ENCODE results near the gene PPP1R10. TPM values are rescaled to one million over a fixed set of nuclear protein-coding genes. Genes with fewer than 3 reads are reported as not detected.
A peak's percentile ranks its signal among the peaks of the same experiment; 100 is the strongest.

Gene PPP1R10
- total and polyA plus RNA-seq, 2 of the 13 experiments (the other 11 are each of a cell fraction or from before 2014, with no cell fraction given): 26.3 to 38.4 TPM

DNA sequence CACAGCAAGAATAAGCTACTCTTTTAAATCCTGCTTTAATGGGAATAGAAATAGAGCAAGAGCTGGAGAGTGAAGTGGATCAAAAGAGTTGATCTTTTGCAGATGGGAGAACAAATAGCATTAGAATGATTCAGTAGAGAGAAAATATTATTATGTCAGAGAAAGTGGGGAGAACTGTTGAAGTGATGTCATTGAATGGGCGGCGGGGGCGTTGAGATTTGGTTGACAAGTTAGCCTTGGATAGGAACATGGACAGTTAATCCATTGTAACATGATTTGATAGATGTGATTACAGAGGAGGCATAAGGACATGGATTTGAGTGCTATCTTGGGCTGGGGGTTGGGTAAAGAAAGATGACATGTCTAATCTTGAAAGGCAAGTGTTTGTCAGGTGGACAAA lies 18.8 kb upstream of the PPP1R10 start:
- no peak overlapping the region for H2AFZ ChIP-seq (ENCODE audit: low read length)
- no peak overlapping the region for H3K9ac ChIP-seq (ENCODE audit: insufficient read depth, low read depth, low read length)
- TF ChIP-seq KAT7 (CRISPR knock-in tag; IDR thresholded peaks at IDR 0.05; ENCODE audit: borderline replicate concordance) (no peak), ATF7 (IDR thresholded peaks at IDR 0.05) (peak; percentile 51), ATF7 (CRISPR knock-in tag; IDR thresholded peaks at IDR 0.05) (no peak), IRF9 (CRISPR knock-in tag; IDR thresholded peaks at IDR 0.05; ENCODE audit: borderline replicate concordance) (no peak), ZNF292 (CRISPR knock-in tag; IDR thresholded peaks at IDR 0.05; ENCODE audit: borderline replicate concordance, low read depth) (no peak)
- H4K20me1 ChIP-seq (ENCODE audit: insufficient read depth, low read length): no peaks in the 10 kb centered on the region
- 99% methylated on average over 3 of the region's 3 CpGs for WGBS (ENCODE audit: low lambda C conversion rate)
- no peaks in the 10 kb centered on the region for H3K9me3 ChIP-seq (ENCODE audit: low read length)
- intact Hi-C loops (cut with micrococcal nuclease; ENCODE audit: unreplicated experiment) (no loop called here), in situ Hi-C loops (cut with HindIII; ENCODE audit: extremely low pct_ligation_motif_present, low pct_unique_long_range_greater_than_20kb) (no loop called here)
- ChIA-PET POLR2A (interaction anchor here (1.7 kb wide), 1 partner anchor 19 kb away, joined by 5 read pairs; no protein-coding TSS in a partner anchor), CTCF (ENCODE audit: low intra/inter-chr PET ratio, low total read pairs) (no interaction called here)
- peaks cover 16 to 33% of the 10 kb centered on the region in 2 experiments for H3K36me3 ChIP-seq (replicated peaks in 1 of 2; ENCODE audit: control insufficient read depth in 1 of 2, insufficient read depth in 2 of 2, low read length in 2 of 2)
- H3K27ac ChIP-seq (ENCODE audit: extremely low read length, insufficient read depth, low read length): no peak overlapping the region
- peaks cover 11% of the 10 kb centered on the region for H3K4me1 ChIP-seq (ENCODE audit: insufficient read depth, low read length)
- no peak overlapping the region for H3K4me2 ChIP-seq (ENCODE audit: low read depth, low read length)
- no peaks in the 10 kb centered on the region for H3K79me2 ChIP-seq (ENCODE audit: insufficient read depth, low read length)
- H3K4me3 ChIP-seq (replicated peaks in 1 of 3; ENCODE audit: insufficient read depth in 1 of 3, low read depth in 2 of 3, low read length in 3 of 3): no peak overlapping the region
- BruUV-seq (replicated peaks): no TSS peak
- no peak for FAIRE-seq
- ATAC-seq: no peak
- H3K27me3 ChIP-seq (ENCODE audit: control insufficient read depth in 1 of 2, insufficient read depth in 2 of 2, low read length in 2 of 2): no peaks in the 10 kb centered on the region
- no peak for DNase-seq (ENCODE audit: low spot score)
